GM23338 (cell line): ENCODE results near the gene RHCG. TPM values are rescaled to one million over a fixed set of nuclear protein-coding genes. Genes with fewer than 3 reads are reported as not detected.

ENCODE experiments used
- ATAC-seq: fragments of 200-7000 bp; cut with Tn5 transposase; 3 replicates; pipeline ENCODE4 v1.9.1; 2020
- DNase-seq: peaks from one replicate; pipeline ENCODE4 v3.0.0-alpha.2; 2015; ENCODE audit warnings: low spot score
- H2AFZ ChIP-seq: fragments of 200-600 bp; sonication (generic); 2 replicates; pipeline ENCODE4 v1.8.0; 2016; ENCODE audit warnings: antibody characterized with exemption, mild to moderate bottlenecking, moderate library complexity
- H3F3A ChIP-seq: fragments of 200-600 bp; sonication (generic); replicated peaks from 2 replicates; pipeline ENCODE4 v1.8.0; 2017; ENCODE audit warnings: antibody characterized with exemption, mixed run types, low read depth
- H3K27ac ChIP-seq: fragments of 200-600 bp; sonication (generic); 2 replicates; pipeline ENCODE4 v1.6.1; 2016; ENCODE audit warnings: low read depth
- H3K27me3 ChIP-seq: fragments of 200-600 bp; sonication (generic); 2 replicates; pipeline ENCODE4 v1.8.0; 2016; ENCODE audit warnings: mild to moderate bottlenecking, mixed run types, moderate library complexity; ENCODE audit not compliant: insufficient read depth
- H3K36me3 ChIP-seq: fragments of 200-600 bp; sonication (generic); 2 replicates; pipeline ENCODE4 v1.8.0; 2016; ENCODE audit warnings: mild to moderate bottlenecking; ENCODE audit not compliant: insufficient read depth
- H3K4me1 ChIP-seq: fragments of 200-600 bp; sonication (generic); 2 replicates; pipeline ENCODE4 v1.8.0; 2016; ENCODE audit warnings: mild to moderate bottlenecking, moderate library complexity; ENCODE audit not compliant: insufficient read depth
- H3K4me2 ChIP-seq: fragments of 200-600 bp; sonication (generic); 2 replicates; pipeline ENCODE4 v1.7.1; 2017; ENCODE audit warnings: mixed run types
- H3K4me3 ChIP-seq: fragments of 200-600 bp; sonication (generic); 2 replicates; pipeline ENCODE4 v1.6.1; 2016; ENCODE audit warnings: mixed run types
- H3K79me2 ChIP-seq: fragments of 200-600 bp; sonication (generic); replicated peaks from 2 replicates; pipeline ENCODE4 v1.8.0; 2017; ENCODE audit warnings: mild to moderate bottlenecking; ENCODE audit not compliant: insufficient read depth
- H3K9me2 ChIP-seq: fragments of 200-600 bp; sonication (generic); 2 replicates; pipeline ENCODE4 v1.8.0; 2017; ENCODE audit not compliant: insufficient read depth
- H4K20me1 ChIP-seq: fragments of 200-600 bp; sonication (generic); replicated peaks from 2 replicates; pipeline ENCODE4 v1.8.0; 2017; ENCODE audit warnings: mild to moderate bottlenecking; ENCODE audit not compliant: insufficient read depth
- H3K27ac Mint-ChIP-seq: 2 replicates; pipeline ENCODE4 v1.8.0; 2020; ENCODE audit warnings: inconsistent platforms, mild to moderate bottlenecking, moderate library complexity, mixed read lengths
- H3K27me3 Mint-ChIP-seq: 3 replicates; pipeline ENCODE4 v1.8.0; 2022; ENCODE audit warnings: low read depth, mild to moderate bottlenecking, moderate library complexity, mixed read lengths, inconsistent platforms; ENCODE audit not compliant: insufficient read depth, poor library complexity
- H3K36me3 Mint-ChIP-seq: 3 replicates; pipeline ENCODE4 v1.8.0; 2021; ENCODE audit warnings: low read depth, mild to moderate bottlenecking, inconsistent platforms, moderate library complexity, mixed read lengths
- H3K4me1 Mint-ChIP-seq: 3 replicates; pipeline ENCODE4 v1.8.0; 2020; ENCODE audit warnings: mild to moderate bottlenecking, inconsistent platforms, mixed read lengths
- H3K4me3 Mint-ChIP-seq: 3 replicates; pipeline ENCODE4 v1.8.0; 2021; ENCODE audit warnings: moderate library complexity, mild to moderate bottlenecking, inconsistent platforms, mixed read lengths
- H3K9me3 Mint-ChIP-seq: 3 replicates; pipeline ENCODE4 v1.8.0; 2020; ENCODE audit warnings: moderate library complexity, mild to moderate bottlenecking, inconsistent platforms, mixed read lengths
- CREB1 ChIP-seq: fragments of 250-450 bp; sonication (Bioruptor Pico); IDR thresholded peaks from 2 replicates; pipeline ENCODE4 v1.5.0; 2020; ENCODE audit warnings: low read depth, mild to moderate bottlenecking, moderate library complexity
- CTCF ChIP-seq, 2 experiments: fragments of 200-600 bp in 1 of 2; sonication (generic) in 1 of 2; conservative IDR thresholded peaks; 2 replicates each; pipeline versions ENCODE4 v1.5.1 to v1.6.1; 2016 to 2017; ENCODE audit warnings: antibody characterized with exemption in 2 of 2, low read depth in 2 of 2, mild to moderate bottlenecking in 2 of 2, moderate library complexity in 1 of 2
- STAT1 ChIP-seq: IDR thresholded peaks from one replicate; pipeline ENCODE4 v1.6.1; 2016; ENCODE audit warnings: antibody characterized with exemption; ENCODE audit not compliant: unreplicated experiment
- ZNF114 ChIP-seq: fragments of 250-450 bp; sonication (Bioruptor Pico); IDR thresholded peaks from 2 replicates; pipeline ENCODE4 v1.5.0; 2020; ENCODE audit warnings: mild to moderate bottlenecking, moderate library complexity
- ZNF462 ChIP-seq: fragments of 250-450 bp; sonication (Bioruptor Pico); IDR thresholded peaks from 2 replicates; pipeline ENCODE4 v1.5.0; 2020; ENCODE audit warnings: mild to moderate bottlenecking, moderate library complexity
- polyA plus RNA-seq: library from polyadenylated mRNA; unstranded; fragments of >200 nt; fragmentation: Nextera tagmentation; extraction: Ambion mirVana; gene quantifications from 2 replicates; pipeline ENCODE4 v1.2.1, GENCODE V29; 2016
- total RNA-seq: library from RNA; depleted of rRNA; stranded (reverse); fragments of >200 nt; shearing (Covaris generic); gene quantifications from 2 replicates; pipeline ENCODE4 v1.2.3, GENCODE V29; 2014; rRNA removed

RHCG gene
- total and polyA plus RNA-seq, 2 experiments from 2014 or later, result 0.21 to 0.63 TPM

GRCh38 chr15:89423981-89424380 is 72.4 kb downstream of the RHCG start:
- Histone ChIP-seq H4K20me1 (no peaks in the 10 kb centered on the region; the same call in 1 of the 2 replicates), H3K27me3 (peaks cover 64% of the 10 kb centered on the region), H3K79me2 (no peaks in the 10 kb centered on the region), H2AFZ (peak overlapping the region; percentile 64), H3K36me3 (no peaks in the 10 kb centered on the region), H3K27ac (no peak overlapping the region), H3K4me2 (peak overlapping the region; percentile 31), H3K4me1 (peaks cover 11% of the 10 kb centered on the region), H3K9me2 (no peaks in the 10 kb centered on the region; the same call in 1 of the 2 replicates), H3K4me3 (no peak overlapping the region), H3F3A (no peaks in the 10 kb centered on the region)
- TF ChIP-seq CTCF (conservative IDR thresholded peaks at IDR 0.05; ENCODE audit: low read depth in 2 of 2) (peak; percentile 28 to 32; a peak in 3 of 4 replicates), CREB1 (CRISPR knock-in tag) (no peak), ZNF114 (CRISPR knock-in tag) (no peak), STAT1 (no peak), ZNF462 (no peak)
- Mint-ChIP-seq H3K36me3 (no peaks in the 10 kb centered on the region), H3K4me1 (peaks cover 12% of the 10 kb centered on the region), H3K27me3 (peaks cover 33% of the 10 kb centered on the region), H3K4me3 (no peak overlapping the region; the same call in 2 of the 3 replicates), H3K9me3 (no peaks in the 10 kb centered on the region), H3K27ac (no peak overlapping the region)
- DNase-seq, result peak; percentile 73
- ATAC-seq, result peak; percentile 46

Other genes starting within 250 kb of the RHCG start
- 70.2 and 74.1 TPM in 2 replicates for gene POLG, start 161.8 kb downstream of the RHCG start, total RNA-seq
- 28.8 and 29.0 TPM in 2 replicates for gene POLG, start 161.8 kb downstream of the RHCG start, polyA plus RNA-seq
- 37.1 and 42.3 TPM in 2 replicates for gene TICRR, start 78.9 kb upstream of the RHCG start, total RNA-seq
- 10.9 and 11.2 TPM in 2 replicates for gene TICRR, start 78.9 kb upstream of the RHCG start, polyA plus RNA-seq
- 13.4 and 20.1 TPM in 2 replicates for gene KIF7, start 158.9 kb upstream of the RHCG start, total RNA-seq
- 4.3 and 4.6 TPM in 2 replicates for gene KIF7, start 158.9 kb upstream of the RHCG start, polyA plus RNA-seq
- gene PLIN1, start 182.8 kb upstream of the RHCG start, total RNA-seq, result 0.50 and 0.90 TPM in 2 replicates
- 0.21 and 0.45 TPM in 2 replicates for gene PLIN1, start 182.8 kb upstream of the RHCG start, polyA plus RNA-seq
- 4.5 and 4.8 TPM in 2 replicates for gene PEX11A, start 194.2 kb upstream of the RHCG start, total RNA-seq
- gene PEX11A, start 194.2 kb upstream of the RHCG start, polyA plus RNA-seq, result 2.1 and 3.9 TPM in 2 replicates
- gene WDR93, start 194.2 kb upstream of the RHCG start, total RNA-seq, result 0.14 TPM in 1 of 2 replicates, not detected in the other
- gene WDR93, start 194.2 kb upstream of the RHCG start, polyA plus RNA-seq, result not detected in 2 replicates